Lower leg skin (tissue), 3 donors: Measurements from ENCODE around the gene VPS26C.

Experiments
- POLR2A ChIP-seq, 2 donors: fragments of 450-650 bp; IDR thresholded peaks; one replicate each; pipeline ENCODE4 v1.6.1; 2016 to 2017; ENCODE audit warnings: antibody characterized with exemption in 2 of 2, mild to moderate bottlenecking in 1 of 2, moderate library complexity in 1 of 2
- TF ChIP-seq, protein P1 (sequence below), 3 donors: fragments of 450-650 bp; IDR thresholded peaks; one replicate each; pipeline ENCODE4 v1.5.1; 2016; ENCODE audit warnings: antibody characterized with exemption in 3 of 3, mild to moderate bottlenecking in 3 of 3, moderate library complexity in 2 of 3

DNA sequence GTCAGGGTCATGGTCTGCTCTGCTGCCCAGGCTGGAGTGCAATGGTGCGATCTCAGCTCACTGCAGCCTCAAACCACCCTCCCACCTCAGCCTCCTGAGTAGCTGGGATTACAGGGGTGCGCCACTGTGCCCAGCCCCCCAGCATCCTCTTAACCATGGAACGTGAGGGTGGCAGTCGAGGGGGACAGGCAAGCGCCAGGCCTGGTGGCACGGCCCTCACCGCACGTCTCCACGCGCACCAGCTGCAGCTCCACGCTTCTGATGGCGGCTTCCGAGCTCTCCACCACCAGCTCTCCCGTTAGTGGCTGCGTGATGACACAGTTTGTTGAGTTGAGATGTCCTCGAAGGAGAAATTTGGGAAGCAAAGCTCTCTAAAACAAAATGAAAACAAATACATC lies 39.1 kb downstream of the VPS26C start:
- no peak for TF ChIP-seq POLR2A (IDR thresholded peaks at IDR 0.05)
- TF ChIP-seq, protein P1, sequence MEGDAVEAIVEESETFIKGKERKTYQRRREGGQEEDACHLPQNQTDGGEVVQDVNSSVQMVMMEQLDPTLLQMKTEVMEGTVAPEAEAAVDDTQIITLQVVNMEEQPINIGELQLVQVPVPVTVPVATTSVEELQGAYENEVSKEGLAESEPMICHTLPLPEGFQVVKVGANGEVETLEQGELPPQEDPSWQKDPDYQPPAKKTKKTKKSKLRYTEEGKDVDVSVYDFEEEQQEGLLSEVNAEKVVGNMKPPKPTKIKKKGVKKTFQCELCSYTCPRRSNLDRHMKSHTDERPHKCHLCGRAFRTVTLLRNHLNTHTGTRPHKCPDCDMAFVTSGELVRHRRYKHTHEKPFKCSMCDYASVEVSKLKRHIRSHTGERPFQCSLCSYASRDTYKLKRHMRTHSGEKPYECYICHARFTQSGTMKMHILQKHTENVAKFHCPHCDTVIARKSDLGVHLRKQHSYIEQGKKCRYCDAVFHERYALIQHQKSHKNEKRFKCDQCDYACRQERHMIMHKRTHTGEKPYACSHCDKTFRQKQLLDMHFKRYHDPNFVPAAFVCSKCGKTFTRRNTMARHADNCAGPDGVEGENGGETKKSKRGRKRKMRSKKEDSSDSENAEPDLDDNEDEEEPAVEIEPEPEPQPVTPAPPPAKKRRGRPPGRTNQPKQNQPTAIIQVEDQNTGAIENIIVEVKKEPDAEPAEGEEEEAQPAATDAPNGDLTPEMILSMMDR (IDR thresholded peaks at IDR 0.05): no peak
